ENCODE measurements around the gene DEF6. TPM values are rescaled to one million over a fixed set of nuclear protein-coding genes. Genes with fewer than 3 reads are reported as not detected.
A peak's percentile ranks its signal among the peaks of the same experiment; 100 is the strongest.

Gene DEF6
- total RNA-seq, 1 experiment from 2014 or later = 5.6 TPM

- no peak overlapping the region for H3K9ac ChIP-seq (ENCODE audit: extremely low read depth, insufficient read length, low read length)
- TF ChIP-seq CTCF (conservative IDR thresholded peaks at IDR 0.05) = no peak
Measured at GRCh38 chr6:35360349-35361138, 62.9 kb downstream of the DEF6 start.

More at GRCh38 chr6:35360349-35361138, 62.9 kb downstream of the DEF6 start:
- no peak overlapping the region for H2AFZ ChIP-seq (ENCODE audit: low read length)
- no CpG with 5 or more reads among the region's 8 CpGs for WGBS (ENCODE audit: extremely low coverage, insufficient read length, low lambda C conversion rate)
- no peak overlapping the region for H3K27ac ChIP-seq (ENCODE audit: insufficient read length, low read depth, low read length)
- H3K36me3 Mint-ChIP-seq (ENCODE audit: insufficient read depth in 1 of 3, low read depth in 3 of 3) = peaks cover 7 to 10% (median 9%) of the 10 kb centered on the region in 3 experiments; a peak in 5 of 7 replicates
- H3K56ac ChIP-seq (ENCODE audit: insufficient read length, low read depth, low read length) = no peak overlapping the region
- H3K27ac Mint-ChIP-seq = peak overlapping the region; percentile 87 to 95 (median 93); a peak in 6 of 7 replicates
- no peak overlapping the region for H3K23ac ChIP-seq (ENCODE audit: insufficient read length, low read depth, low read length)
- peak overlapping the region in 1 of 2 experiments; percentile 38; a peak in 2 of 5 replicates for H3K4me3 Mint-ChIP-seq
- no peaks in the 10 kb centered on the region for H3K27me3 ChIP-seq (ENCODE audit: insufficient read depth, low read length)
- peaks cover 9% of the 10 kb centered on the region; the same call in 1 of the 2 replicates for H3K4me1 ChIP-seq (ENCODE audit: insufficient read depth, low read length)
- H2BK5ac ChIP-seq (ENCODE audit: insufficient read length, low read length) = no peak overlapping the region
- DNase-seq = peak; percentile 74
- no peak overlapping the region for H2AK5ac ChIP-seq (ENCODE audit: insufficient read length, low read length)
- no peaks in the 10 kb centered on the region for H3K23me2 ChIP-seq (ENCODE audit: insufficient read length, low read depth, low read length, poor library complexity, severe bottlenecking)
- no peak overlapping the region for H4K5ac ChIP-seq (ENCODE audit: insufficient read length, low read depth, low read length)
- H2BK20ac ChIP-seq (ENCODE audit: low read depth, low read length, poor library complexity, severe bottlenecking) = no peak overlapping the region
- H3K27me3 Mint-ChIP-seq (ENCODE audit: low read depth) = no peaks in the 10 kb centered on the region
- no peak overlapping the region for H4K8ac ChIP-seq (replicated peaks; ENCODE audit: insufficient read length, low read depth, low read length)
- no peak overlapping the region for H3K4ac ChIP-seq (ENCODE audit: low read depth, low read length)
- H3K79me1 ChIP-seq (ENCODE audit: insufficient read depth, low read depth, low read length, poor library complexity, severe bottlenecking) = no peaks in the 10 kb centered on the region
- H3K18ac ChIP-seq (ENCODE audit: insufficient read length, low read depth, low read length) = no peak overlapping the region
- no peak overlapping the region for H3K4me2 ChIP-seq (ENCODE audit: insufficient read depth, insufficient read length, low read length)
- H3K79me2 ChIP-seq (ENCODE audit: insufficient read depth, low read length) = no peaks in the 10 kb centered on the region
- H4K91ac ChIP-seq (ENCODE audit: insufficient read length, low read depth, low read length) = no peak overlapping the region
- no peaks in the 10 kb centered on the region for H3K9me3 ChIP-seq (ENCODE audit: control insufficient read depth, low read depth, low read length)
- no peak overlapping the region for H2BK120ac ChIP-seq (ENCODE audit: low read depth, low read length, poor library complexity, severe bottlenecking)
- no peak overlapping the region for H2BK15ac ChIP-seq (ENCODE audit: low read depth, low read length)
- no peak overlapping the region for H3T11ph ChIP-seq (ENCODE audit: low read length)
- no peak overlapping the region for H3K14ac ChIP-seq (ENCODE audit: insufficient read depth, low read length)
- H3K9me3 Mint-ChIP-seq = no peaks in the 10 kb centered on the region
- H2BK12ac ChIP-seq (ENCODE audit: insufficient read length, low read depth, low read length) = no peak overlapping the region
- H4K20me1 ChIP-seq (ENCODE audit: control insufficient read depth, insufficient read depth, insufficient read length) = no peaks in the 10 kb centered on the region
- peaks cover 36 to 38% of the 10 kb centered on the region in 2 experiments for H3K4me1 Mint-ChIP-seq
